HepG2 (cell line): ENCODE measurements around the gene SND1. TPM values are rescaled to one million over a fixed set of nuclear protein-coding genes. Genes with fewer than 3 reads are reported as not detected.

Experiments used
- ATAC-seq: fragments of 200-7000 bp; cut with Tn5 transposase; 3 replicates; pipeline ENCODE4 v1.9.1; 2020; ENCODE audit warnings: mild to moderate bottlenecking, moderate library complexity
- BruUV-seq: library from RNA; stranded (reverse); fragments of 400-500 nt; replicated peaks from 2 replicates; lab custom pipeline; 2021; lab: Mats Ljungman, UMichigan
- CTCF ChIA-PET: fragments of 300-600 bp; formaldehyde crosslinking; extraction: SDS; loops from one replicate; lab custom pipeline; 2021; ENCODE audit warnings: low total read pairs, inconsistent platforms, low intra/inter-chr PET ratio; lab: Yijun Ruan, JAX
- POLR2A ChIA-PET: fragments of 350-600 bp; sonication (Branson Sonifier 250); formaldehyde crosslinking; loops from one replicate; lab custom pipeline; 2020; ENCODE audit warnings: antibody characterized with exemption, inconsistent platforms; lab: Yijun Ruan, JAX
- DNase-seq: peaks from one replicate; pipeline ENCODE4 v3.0.0-alpha.2; 2015; ENCODE audit warnings: low spot score
- FAIRE-seq: peaks from 3 replicates; lab custom pipeline; 2011; peaks lifted over from hg19 to GRCh38; lab: Jason Lieb, UNC
- H2AFZ ChIP-seq: one replicate; pipeline ENCODE4 v1.6.1; 2011; ENCODE audit warnings: low read length, inconsistent platforms
- H3K27ac ChIP-seq: fragments of 300-600 bp; 3 replicates; pipeline ENCODE4 v1.8.0; 2011; ENCODE audit warnings: mixed run types, mild to moderate bottlenecking, mixed read lengths, low read length, inconsistent platforms; ENCODE audit not compliant: insufficient read depth; ENCODE audit errors: extremely low read length
- H3K27me3 ChIP-seq, 2 experiments: fragments of 200-600 bp in 1 of 2; 2 replicates in 1 of 2; 3 replicates in 1 of 2; pipeline versions ENCODE4 v1.6.0 to v1.8.0; 2011; ENCODE audit warnings: low read length in 2 of 2, mild to moderate bottlenecking in 2 of 2, moderate library complexity in 2 of 2, inconsistent platforms in 1 of 2; ENCODE audit not compliant: insufficient read depth in 2 of 2, control insufficient read depth in 1 of 2
- H3K36me3 ChIP-seq, 2 experiments: fragments of 200-600 bp in 1 of 2; replicated peaks in 1 of 2; 2 replicates in 1 of 2; 3 replicates in 1 of 2; pipeline versions ENCODE4 v1.5.1 to v1.8.0; 2011; ENCODE audit warnings: low read length in 2 of 2, inconsistent platforms in 1 of 2; ENCODE audit not compliant: insufficient read depth in 2 of 2, control insufficient read depth in 1 of 2
- H3K4me1 ChIP-seq: 2 replicates; pipeline ENCODE4 v1.5.1; 2012; ENCODE audit warnings: low read length, inconsistent platforms; ENCODE audit not compliant: insufficient read depth
- H3K4me2 ChIP-seq: 2 replicates; pipeline ENCODE4 v1.6.0; 2011; ENCODE audit warnings: low read depth, low read length, inconsistent platforms
- H3K4me3 ChIP-seq, 3 experiments: fragments of 200-600 bp in 1 of 3; sonication (generic), shearing (Covaris generic) in 1 of 3; replicated peaks in 1 of 3; 2 replicates each; pipeline ENCODE4 v1.5.1; 2011 to 2016; ENCODE audit warnings: low read length in 3 of 3, inconsistent platforms in 2 of 3, low read depth in 2 of 3, mild to moderate bottlenecking in 2 of 3, control low read depth in 1 of 3, mixed read lengths in 1 of 3; ENCODE audit not compliant: insufficient read depth in 1 of 3
- H3K79me2 ChIP-seq: one replicate; pipeline ENCODE4 v1.6.1; 2011; ENCODE audit warnings: low read length, inconsistent platforms; ENCODE audit not compliant: insufficient read depth
- H3K9ac ChIP-seq: 2 replicates; pipeline ENCODE4 v1.6.0; 2011; ENCODE audit warnings: mild to moderate bottlenecking, low read depth, low read length, inconsistent platforms; ENCODE audit not compliant: insufficient read depth
- H3K9me3 ChIP-seq: 2 replicates; pipeline ENCODE4 v1.5.1; 2012; ENCODE audit warnings: mild to moderate bottlenecking, low read length
- H4K20me1 ChIP-seq: 2 replicates; pipeline ENCODE4 v1.6.0; 2011; ENCODE audit warnings: inconsistent platforms, mild to moderate bottlenecking, low read length, moderate library complexity; ENCODE audit not compliant: insufficient read depth
- CEBPG ChIP-seq: IDR thresholded peaks from 2 replicates; pipeline ENCODE4 v1.6.1; 2016
- DNMT3B ChIP-seq: conservative IDR thresholded peaks from 2 replicates; pipeline ENCODE4 v1.6.1; 2016; ENCODE audit warnings: missing biosample characterization, control low read depth
- ESRRA ChIP-seq: sonication (generic); formaldehyde crosslinking; IDR thresholded peaks from 2 replicates; pipeline ENCODE4 v1.5.1; 2020; ENCODE audit warnings: mild to moderate bottlenecking, low read depth, missing genetic modification reagents
- FOSL2 ChIP-seq: sonication (generic); formaldehyde crosslinking; IDR thresholded peaks from 2 replicates; pipeline ENCODE4 v1.4.0; 2020; ENCODE audit warnings: missing genetic modification reagents
- PCBP1 ChIP-seq: fragments of 200-400 bp; formaldehyde crosslinking; IDR thresholded peaks from 2 replicates; pipeline ENCODE4 v1.6.1; 2017; ENCODE audit warnings: mild to moderate bottlenecking, low read depth, low read length, borderline replicate concordance
- SALL1 ChIP-seq: sonication (generic); formaldehyde crosslinking; IDR thresholded peaks from 2 replicates; pipeline ENCODE4 v1.8.0; 2022; ENCODE audit warnings: mild to moderate bottlenecking, missing genetic modification reagents
- SIN3A ChIP-seq: IDR thresholded peaks from 2 replicates; pipeline ENCODE4 v1.6.1; 2011; ENCODE audit warnings: low read depth, mild to moderate bottlenecking, control low read depth, low read length, borderline replicate concordance
- TAF15 ChIP-seq: fragments of 200-400 bp; formaldehyde crosslinking; IDR thresholded peaks from one replicate; pipeline ENCODE4 v1.6.1; 2018; ENCODE audit warnings: mild to moderate bottlenecking, low read depth, low read length; ENCODE audit not compliant: poor library complexity, severe bottlenecking
- ZBTB7A ChIP-seq: sonication (generic); formaldehyde crosslinking; IDR thresholded peaks from 2 replicates; pipeline ENCODE4 v1.8.0; 2022; ENCODE audit warnings: mild to moderate bottlenecking, missing genetic modification reagents
- ZNF260 ChIP-seq: sonication (generic); formaldehyde crosslinking; IDR thresholded peaks from 2 replicates; pipeline ENCODE4 v1.4.0; 2020; ENCODE audit warnings: missing genetic modification reagents, low read depth, mild to moderate bottlenecking, borderline replicate concordance
- ZNF264 ChIP-seq: sonication (generic); formaldehyde crosslinking; IDR thresholded peaks from 2 replicates; pipeline ENCODE4 v1.4.0; 2020; ENCODE audit warnings: missing genetic modification reagents
- ZNF572 ChIP-seq: sonication (generic); formaldehyde crosslinking; IDR thresholded peaks from 2 replicates; pipeline ENCODE4 v1.5.1; 2020; ENCODE audit warnings: mild to moderate bottlenecking, missing genetic modification reagents
- WGBS: methylation state at CpG from one replicate; pipeline ENCODE4 v1.1.6; 2017; ENCODE audit warnings: low lambda C conversion rate; 5-methylcytosine and 5-hydroxymethylcytosine counted together
- in situ Hi-C: cut with HindIII; loops from 2 replicates; pipeline ENCODE4 v1.10.0; 2017; ENCODE audit warnings: low pct_unique_long_range_greater_than_20kb; ENCODE audit not compliant: extremely low pct_ligation_motif_present
- intact Hi-C: fragments of 100-400 bp; cut with micrococcal nuclease; formaldehyde crosslinking; loops from one replicate; pipeline ENCODE4 v1.10.0; 2022; ENCODE audit not compliant: unreplicated experiment
- polyA plus RNA-seq, 8 experiments: library from polyadenylated mRNA; depleted of rRNA in 3 of 8; stranded (reverse) in 7 of 8; unstranded in 1 of 8; fragments of >200 nt; fragmentation: Illumina TruSeq in 4 of 8; extraction: Trizol in 4 of 8; gene quantifications; 2 replicates each; pipeline versions ENCODE4 v1.2.1 to v1.2.3, GENCODE V29; 2011 to 2016; ENCODE audit warnings: low read depth in 4 of 8, missing spikeins in 1 of 8, mixed read lengths in 1 of 8; ENCODE audit not compliant: insufficient read depth in 1 of 8
- total RNA-seq, 5 experiments: library from RNA; depleted of rRNA; stranded (reverse); fragments of >200 nt; fragmentation: Illumina TruSeq; extraction: Trizol; gene quantifications; 2 replicates each; pipeline ENCODE4 v1.2.3, GENCODE V29; 2016; ENCODE audit warnings: low read depth in 1 of 5
- TF ChIP-seq, protein P1 (sequence below): fragments of 450-650 bp; IDR thresholded peaks from 2 replicates; pipeline ENCODE4 v1.6.1; 2017
- TF ChIP-seq, protein P2 (sequence below): sonication (generic); formaldehyde crosslinking; IDR thresholded peaks from 2 replicates; pipeline ENCODE4 v1.5.0; 2020; ENCODE audit warnings: missing genetic modification reagents
- TF ChIP-seq, protein P3 (sequence below): IDR thresholded peaks from 2 replicates; pipeline ENCODE4 v1.6.1; 2016; ENCODE audit warnings: missing compliant biosample characterization, missing genetic modification reagents, borderline replicate concordance
- TF ChIP-seq, protein P4 (sequence below): sonication (generic); formaldehyde crosslinking; IDR thresholded peaks from 2 replicates; pipeline ENCODE4 v1.5.0; 2020; ENCODE audit warnings: mild to moderate bottlenecking, missing genetic modification reagents, borderline replicate concordance

Gene SND1
- total and polyA plus RNA-seq, 2 of the 13 experiments (the other 11 are each of a cell fraction or from before 2014, with no cell fraction given), result 110 to 182 TPM

DNA sequence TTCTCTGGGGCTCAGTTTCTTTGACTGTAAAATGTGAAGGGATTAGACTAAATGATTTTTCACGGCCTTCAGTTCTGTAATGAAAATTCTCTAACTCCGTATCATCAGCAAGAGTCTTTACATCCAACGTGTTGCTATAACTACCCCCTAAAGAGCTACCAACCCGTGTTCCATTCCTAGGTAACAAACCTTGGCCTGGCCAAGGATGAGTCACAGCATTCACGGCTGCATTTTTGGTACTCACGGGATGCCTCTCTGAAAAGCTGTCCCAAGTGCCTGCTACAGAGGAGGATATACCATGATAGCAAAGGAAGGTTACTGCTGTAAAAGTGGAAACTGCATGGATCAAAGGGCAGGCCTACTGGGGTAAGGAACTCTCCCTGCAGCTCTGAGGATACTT, 373.4 kb downstream of the SND1 start (continued):
- TF ChIP-seq, protein P1, sequence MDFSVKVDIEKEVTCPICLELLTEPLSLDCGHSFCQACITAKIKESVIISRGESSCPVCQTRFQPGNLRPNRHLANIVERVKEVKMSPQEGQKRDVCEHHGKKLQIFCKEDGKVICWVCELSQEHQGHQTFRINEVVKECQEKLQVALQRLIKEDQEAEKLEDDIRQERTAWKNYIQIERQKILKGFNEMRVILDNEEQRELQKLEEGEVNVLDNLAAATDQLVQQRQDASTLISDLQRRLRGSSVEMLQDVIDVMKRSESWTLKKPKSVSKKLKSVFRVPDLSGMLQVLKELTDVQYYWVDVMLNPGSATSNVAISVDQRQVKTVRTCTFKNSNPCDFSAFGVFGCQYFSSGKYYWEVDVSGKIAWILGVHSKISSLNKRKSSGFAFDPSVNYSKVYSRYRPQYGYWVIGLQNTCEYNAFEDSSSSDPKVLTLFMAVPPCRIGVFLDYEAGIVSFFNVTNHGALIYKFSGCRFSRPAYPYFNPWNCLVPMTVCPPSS, result no peak
- TF ChIP-seq SIN3A (no peak), ZBTB7A (CRISPR knock-in tag) (no peak)

DNA sequence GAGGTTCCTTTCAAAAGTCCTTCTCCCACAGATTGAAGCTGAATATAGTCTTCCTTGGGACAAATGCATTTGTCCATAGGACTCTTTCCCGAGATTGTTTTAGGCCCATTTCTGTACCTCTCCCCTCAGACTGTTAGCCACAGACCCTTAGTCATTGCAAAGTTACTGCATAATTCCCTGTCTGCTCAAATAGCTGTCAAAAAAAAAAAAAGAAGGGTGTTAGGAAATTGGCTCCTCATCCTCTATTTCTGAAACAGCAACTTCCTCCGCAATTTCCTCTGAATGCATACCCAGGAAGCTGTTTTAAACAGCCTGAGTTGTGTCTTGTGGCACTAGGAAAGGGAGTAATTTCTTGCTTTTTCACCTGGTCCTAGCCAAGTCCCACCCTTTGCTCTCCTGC, 373.8 kb downstream of the SND1 start:
- Histone ChIP-seq H3K4me2 (no peak overlapping the region), H2AFZ (no peak overlapping the region), H3K27ac (no peak overlapping the region), H4K20me1 (0 out of 2 replicates have a peak, but pooled peaks cover 2% of the 10 kb centered on the region), H3K9ac (no peak overlapping the region), H3K9me3 (no peaks in the 10 kb centered on the region), H3K4me1 (no peaks in the 10 kb centered on the region), H3K4me3 (no peak overlapping the region), H3K36me3 (peaks cover 19 to 49% of the 10 kb centered on the region in 2 experiments), H3K79me2 (no peaks in the 10 kb centered on the region), H3K27me3 (no peaks in the 10 kb centered on the region)
- POLR2A ChIA-PET, result no interaction called here
- no TSS peak for BruUV-seq
- CTCF ChIA-PET, result no interaction called here
- in situ Hi-C loops (no loop called here), intact Hi-C loops (no loop called here)
- ATAC-seq (no peak), DNase-seq (no peak), FAIRE-seq (no peak)
- WGBS, result 98% methylated on average over 2 of the region's 2 CpGs
- TF ChIP-seq ZNF572 (CRISPR knock-in tag) (no peak), CEBPG (CRISPR knock-in tag) (no peak), TAF15 (no peak), SALL1 (CRISPR knock-in tag) (no peak), ZNF260 (no peak), ZNF264 (no peak), ESRRA (CRISPR knock-in tag) (no peak), DNMT3B (CRISPR knock-in tag) (no peak), FOSL2 (no peak), PCBP1 (no peak)
- TF ChIP-seq, protein P2, sequence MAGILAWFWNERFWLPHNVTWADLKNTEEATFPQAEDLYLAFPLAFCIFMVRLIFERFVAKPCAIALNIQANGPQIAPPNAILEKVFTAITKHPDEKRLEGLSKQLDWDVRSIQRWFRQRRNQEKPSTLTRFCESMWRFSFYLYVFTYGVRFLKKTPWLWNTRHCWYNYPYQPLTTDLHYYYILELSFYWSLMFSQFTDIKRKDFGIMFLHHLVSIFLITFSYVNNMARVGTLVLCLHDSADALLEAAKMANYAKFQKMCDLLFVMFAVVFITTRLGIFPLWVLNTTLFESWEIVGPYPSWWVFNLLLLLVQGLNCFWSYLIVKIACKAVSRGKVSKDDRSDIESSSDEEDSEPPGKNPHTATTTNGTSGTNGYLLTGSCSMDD (CRISPR knock-in tag), result no peak
- TF ChIP-seq, protein P3, sequence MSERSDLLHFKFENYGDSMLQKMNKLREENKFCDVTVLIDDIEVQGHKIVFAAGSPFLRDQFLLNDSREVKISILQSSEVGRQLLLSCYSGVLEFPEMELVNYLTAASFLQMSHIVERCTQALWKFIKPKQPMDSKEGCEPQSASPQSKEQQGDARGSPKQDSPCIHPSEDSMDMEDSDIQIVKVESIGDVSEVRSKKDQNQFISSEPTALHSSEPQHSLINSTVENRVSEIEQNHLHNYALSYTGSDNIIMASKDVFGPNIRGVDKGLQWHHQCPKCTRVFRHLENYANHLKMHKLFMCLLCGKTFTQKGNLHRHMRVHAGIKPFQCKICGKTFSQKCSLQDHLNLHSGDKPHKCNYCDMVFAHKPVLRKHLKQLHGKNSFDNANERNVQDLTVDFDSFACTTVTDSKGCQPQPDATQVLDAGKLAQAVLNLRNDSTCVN (CRISPR knock-in tag), result no peak
- TF ChIP-seq, protein P4, sequence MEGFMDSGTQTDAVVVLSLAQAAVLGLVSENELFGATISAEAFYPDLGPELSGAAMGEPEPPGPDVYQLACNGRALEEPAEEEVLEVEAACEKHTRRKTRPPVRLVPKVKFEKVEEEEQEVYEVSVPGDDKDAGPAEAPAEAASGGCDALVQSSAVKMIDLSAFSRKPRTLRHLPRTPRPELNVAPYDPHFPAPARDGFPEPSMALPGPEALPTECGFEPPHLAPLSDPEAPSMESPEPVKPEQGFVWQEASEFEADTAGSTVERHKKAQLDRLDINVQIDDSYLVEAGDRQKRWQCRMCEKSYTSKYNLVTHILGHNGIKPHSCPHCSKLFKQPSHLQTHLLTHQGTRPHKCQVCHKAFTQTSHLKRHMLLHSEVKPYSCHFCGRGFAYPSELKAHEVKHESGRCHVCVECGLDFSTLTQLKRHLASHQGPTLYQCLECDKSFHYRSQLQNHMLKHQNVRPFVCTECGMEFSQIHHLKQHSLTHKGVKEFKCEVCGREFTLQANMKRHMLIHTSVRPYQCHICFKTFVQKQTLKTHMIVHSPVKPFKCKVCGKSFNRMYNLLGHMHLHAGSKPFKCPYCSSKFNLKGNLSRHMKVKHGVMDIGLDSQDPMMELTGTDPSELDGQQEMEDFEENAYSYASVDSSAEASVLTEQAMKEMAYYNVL (CRISPR knock-in tag), result no peak
